Trophoblast cell (in vitro differentiated cells and primary cell): ENCODE data around the gene ZNF575.

Experiments used
- DNase-seq, 2 donors: peaks; one replicate each; pipeline ENCODE4 v3.0.0-alpha.2; 2016
- H2AFZ ChIP-seq: 2 replicates; pipeline ENCODE4 v1.6.1; 2013; ENCODE audit warnings: low read length, moderate library complexity, mild to moderate bottlenecking; ENCODE audit not compliant: insufficient read depth, poor library complexity
- H2AK5ac ChIP-seq: 2 replicates; pipeline ENCODE4 v1.6.1; 2013; ENCODE audit warnings: mild to moderate bottlenecking, low read length
- H2BK120ac ChIP-seq: 2 replicates; pipeline ENCODE4 v1.6.1; 2013; ENCODE audit warnings: low read length, mild to moderate bottlenecking, moderate library complexity; ENCODE audit not compliant: insufficient read depth, poor library complexity
- H2BK12ac ChIP-seq: 2 replicates; pipeline ENCODE4 v1.6.1; 2013; ENCODE audit warnings: mild to moderate bottlenecking, low read length, moderate library complexity
- H2BK5ac ChIP-seq: 2 replicates; pipeline ENCODE4 v1.6.1; 2013; ENCODE audit warnings: low read length, low read depth, moderate library complexity, mild to moderate bottlenecking; ENCODE audit not compliant: poor library complexity
- H3K14ac ChIP-seq: 2 replicates; pipeline ENCODE4 v1.6.1; 2013; ENCODE audit warnings: mild to moderate bottlenecking, low read length
- H3K18ac ChIP-seq: 2 replicates; pipeline ENCODE4 v1.6.1; 2013; ENCODE audit warnings: mild to moderate bottlenecking, low read length
- H3K23ac ChIP-seq: 2 replicates; pipeline ENCODE4 v1.6.1; 2013; ENCODE audit warnings: low read length
- H3K27ac ChIP-seq: 2 replicates; pipeline ENCODE4 v1.5.1; 2013; ENCODE audit warnings: low read depth, mild to moderate bottlenecking, inconsistent platforms, low read length, moderate library complexity
- H3K27me3 ChIP-seq: 2 replicates; pipeline ENCODE4 v1.6.1; 2013; ENCODE audit warnings: inconsistent platforms, mild to moderate bottlenecking, low read length, moderate library complexity; ENCODE audit not compliant: insufficient read depth
- H3K36me3 ChIP-seq, 2 experiments: 1 replicate in 1 of 2; 2 replicates in 1 of 2; pipeline ENCODE4 v1.6.1; 2013; ENCODE audit warnings: low read length in 2 of 2, mild to moderate bottlenecking in 2 of 2, moderate library complexity in 1 of 2; ENCODE audit not compliant: insufficient read depth in 2 of 2, control insufficient read depth in 1 of 2
- H3K4ac ChIP-seq: 2 replicates; pipeline ENCODE4 v1.6.1; 2013; ENCODE audit warnings: low read depth, mild to moderate bottlenecking, low read length, moderate library complexity
- H3K4me1 ChIP-seq, 2 experiments: 1 replicate in 1 of 2; 2 replicates in 1 of 2; pipeline ENCODE4 v1.6.1; 2013; ENCODE audit warnings: low read length in 2 of 2, mild to moderate bottlenecking in 2 of 2, moderate library complexity in 1 of 2; ENCODE audit not compliant: insufficient read depth in 2 of 2, control insufficient read depth in 1 of 2
- H3K4me2 ChIP-seq: 2 replicates; pipeline ENCODE4 v1.6.1; 2013; ENCODE audit warnings: inconsistent platforms, mild to moderate bottlenecking, low read length, moderate library complexity
- H3K4me3 ChIP-seq: 2 replicates; pipeline ENCODE4 v1.5.1; 2013; ENCODE audit warnings: mild to moderate bottlenecking, low read depth, low read length, inconsistent platforms
- H3K79me1 ChIP-seq: one replicate; pipeline ENCODE4 v1.6.1; 2013; ENCODE audit warnings: low read length
- H3K79me2 ChIP-seq: 2 replicates; pipeline ENCODE4 v1.6.1; 2013; ENCODE audit warnings: low read length, mild to moderate bottlenecking; ENCODE audit not compliant: control insufficient read depth, insufficient read depth, poor library complexity
- H3K9ac ChIP-seq: 2 replicates; pipeline ENCODE4 v1.6.1; 2013; ENCODE audit warnings: mild to moderate bottlenecking, low read length
- H3K9me3 ChIP-seq: 2 replicates; pipeline ENCODE4 v1.6.1; 2013; ENCODE audit warnings: low read depth, mild to moderate bottlenecking, control low read depth, inconsistent platforms, low read length; ENCODE audit not compliant: insufficient read depth
- H4K12ac ChIP-seq: 2 replicates; pipeline ENCODE4 v1.6.1; 2013; ENCODE audit warnings: low read depth, mild to moderate bottlenecking, low read length, moderate library complexity
- H4K8ac ChIP-seq: 2 replicates; pipeline ENCODE4 v1.6.1; 2013; ENCODE audit warnings: low read depth, mild to moderate bottlenecking, low read length, moderate library complexity
- H4K91ac ChIP-seq: one replicate; pipeline ENCODE4 v1.6.1; 2013; ENCODE audit warnings: low read depth, mild to moderate bottlenecking, low read length, moderate library complexity
- WGBS: extraction: QIAGEN DNeasy Blood & Tissue Kit; methylation state at CpG from one replicate; pipeline ENCODE4 v1.1.7; 2013; ENCODE audit warnings: missing lambda C conversion rate; ENCODE audit not compliant: insufficient read length, insufficient coverage; ENCODE audit errors: extremely low coverage; 5-methylcytosine and 5-hydroxymethylcytosine counted together

ZNF575 gene

GRCh38 chr19:43572171-43572588 lies 39.2 kb downstream of the ZNF575 start:
- Histone ChIP-seq H3K9me3 (no peaks in the 10 kb centered on the region), H2AFZ (no peak overlapping the region), H2AK5ac (no peak overlapping the region), H3K23ac (no peak overlapping the region), H3K4me2 (no peak overlapping the region), H3K36me3 (peaks cover 2 to 9% of the 10 kb centered on the region in 2 experiments), H3K4me1 (peaks cover 3 to 10% of the 10 kb centered on the region in 2 experiments), H3K4ac (no peak overlapping the region), H3K9ac (no peak overlapping the region), H4K91ac (no peak overlapping the region), H3K27me3 (no peaks in the 10 kb centered on the region), H3K18ac (no peak overlapping the region), H2BK120ac (no peak overlapping the region), H3K4me3 (no peak overlapping the region), H3K79me1 (peaks cover 4% of the 10 kb centered on the region), H4K12ac (no peak overlapping the region), H3K27ac (no peak overlapping the region), H3K14ac (no peak overlapping the region), H2BK12ac (no peak overlapping the region), H3K79me2 (peaks cover 4% of the 10 kb centered on the region), H4K8ac (no peak overlapping the region), H2BK5ac (no peak overlapping the region)
- WGBS = no CpG with 5 or more reads among the region's 3 CpGs
- no peak for DNase-seq

GRCh38 chr19:43574424-43575155 lies 41.6 kb downstream of the ZNF575 start:
- Histone ChIP-seq H3K4ac (peak overlapping the region; percentile 54), H3K27me3 (no peaks in the 10 kb centered on the region), H3K36me3 (peaks cover 2 to 9% of the 10 kb centered on the region in 2 experiments), H2BK12ac (no peak overlapping the region), H3K23ac (no peak overlapping the region), H3K79me1 (peaks cover 4% of the 10 kb centered on the region), H3K9ac (peak overlapping the region; percentile 96), H3K4me3 (peak overlapping the region; percentile 98), H3K27ac (no peak overlapping the region), H3K79me2 (peaks cover 4% of the 10 kb centered on the region), H3K18ac (peak overlapping the region; percentile 27), H3K14ac (peak overlapping the region; percentile 36), H2AK5ac (peak overlapping the region; percentile 4), H4K12ac (peak overlapping the region; percentile 66), H2BK5ac (no peak overlapping the region), H2AFZ (no peak overlapping the region), H4K91ac (peak overlapping the region; percentile 54), H3K9me3 (no peaks in the 10 kb centered on the region), H2BK120ac (no peak overlapping the region), H4K8ac (peak overlapping the region; percentile 64), H3K4me2 (peak overlapping the region; percentile 87), H3K4me1 (peaks cover 3 to 10% of the 10 kb centered on the region in 2 experiments)
- DNase-seq = no peak
- WGBS = no CpG with 5 or more reads among the region's 12 CpGs

- Histone ChIP-seq H3K4me2 (peak within 1 kb of the TSS; percentile 87), H3K79me1 (peaks cover 6% of the 10 kb centered on the region), H3K9me3 (no peaks in the 10 kb centered on the region), H3K27me3 (no peaks in the 10 kb centered on the region), H2BK12ac (no peak within 1 kb of the TSS), H4K91ac (peak within 1 kb of the TSS; percentile 54), H2AFZ (peak within 1 kb of the TSS; percentile 73), H3K9ac (peak within 1 kb of the TSS; percentile 96), H3K79me2 (peaks cover 4% of the 10 kb centered on the region), H3K18ac (peak within 1 kb of the TSS; percentile 52), H3K4ac (peak within 1 kb of the TSS; percentile 54), H2BK120ac (peak within 1 kb of the TSS; percentile 5), H2BK5ac (peak within 1 kb of the TSS; percentile 10), H3K4me1 (peaks cover 3 to 10% of the 10 kb centered on the region in 2 experiments), H3K27ac (no peak within 1 kb of the TSS), H4K12ac (peak within 1 kb of the TSS; percentile 66), H2AK5ac (peak within 1 kb of the TSS; percentile 7), H3K23ac (no peak within 1 kb of the TSS), H3K36me3 (peaks cover 2 to 9% of the 10 kb centered on the region in 2 experiments), H3K14ac (peak within 1 kb of the TSS; percentile 36), H4K8ac (peak within 1 kb of the TSS; percentile 87), H3K4me3 (peak within 1 kb of the TSS; percentile 98)
- peak; percentile 99 for DNase-seq
- WGBS = no CpG with 5 or more reads among the region's 51 CpGs
Measured at GRCh38 chr19:43575156-43575950, 42.4 kb downstream of the ZNF575 start, which contains the start of the genes PINLYP and XRCC1. TSS of gene PINLYP (plus strand) at chr19:43575801. CDS start at chr19:43577192, 1,391 bp downstream. TSS of gene XRCC1 (minus strand) at chr19:43575527. CDS start at chr19:43575458, 69 bp downstream.
